K562 (cell line): ENCODE results near the gene TIMM17A. TPM values are rescaled to one million over a fixed set of nuclear protein-coding genes. Genes with fewer than 3 reads are reported as not detected.

Experiments used
- ATAC-seq: fragments of 200-7000 bp; cut with Tn5 transposase; 3 replicates; pipeline ENCODE4 v1.9.1; 2020; ENCODE audit warnings: moderate library complexity
- BruUV-seq: library from RNA; stranded (reverse); fragments of 400-500 nt; replicated peaks from 2 replicates; lab custom pipeline; 2021; lab: Mats Ljungman, UMichigan
- CTCF ChIA-PET: fragments of 300-600 bp; formaldehyde crosslinking; extraction: SDS; loops from one replicate; lab custom pipeline; 2021; ENCODE audit warnings: low intra/inter-chr PET ratio; lab: Yijun Ruan, JAX
- POLR2A ChIA-PET: fragments of 300-600, 350-650 bp; sonication (Branson Sonifier 250); formaldehyde crosslinking; extraction: SDS; loops from one replicate; lab custom pipeline; 2021; ENCODE audit warnings: antibody characterized with exemption, inconsistent platforms; lab: Yijun Ruan, JAX
- DNase-seq, 4 experiments: peaks; one replicate each; pipeline versions ENCODE4 v3.0.0 to v3.0.0-alpha.2; 2011 to 2018; ENCODE audit warnings: low spot score in 3 of 4, mixed read lengths in 3 of 4; ENCODE audit errors: extremely low read depth in 1 of 4
- FAIRE-seq: peaks from 2 replicates; lab custom pipeline; 2011; peaks lifted over from hg19 to GRCh38; lab: Jason Lieb, UNC
- H2AFZ ChIP-seq: 2 replicates; pipeline ENCODE4 v1.6.0; 2011; ENCODE audit warnings: low read depth, low read length, control low read depth, inconsistent platforms
- H3K27ac ChIP-seq: fragments of 200-600 bp; 3 replicates; pipeline ENCODE4 v1.8.0; 2011; ENCODE audit warnings: low read depth, mild to moderate bottlenecking, control low read depth, inconsistent platforms, low read length, moderate library complexity, mixed read lengths; ENCODE audit errors: extremely low read depth
- H3K27me3 ChIP-seq, 2 experiments: fragments of 300-600 bp in 1 of 2; 2 replicates in 1 of 2; 3 replicates in 1 of 2; pipeline versions ENCODE4 v1.6.0 to v1.8.0; 2011; ENCODE audit warnings: inconsistent platforms in 2 of 2, low read length in 2 of 2, mild to moderate bottlenecking in 1 of 2, mixed read lengths in 1 of 2, moderate library complexity in 1 of 2; ENCODE audit not compliant: control insufficient read depth in 2 of 2, insufficient read depth in 2 of 2
- H3K36me3 ChIP-seq: fragments of 300-600 bp; 3 replicates; pipeline ENCODE4 v1.8.0; 2011; ENCODE audit warnings: mild to moderate bottlenecking, low read length, inconsistent platforms; ENCODE audit not compliant: control insufficient read depth, insufficient read depth
- H3K4me1 ChIP-seq, 2 experiments: fragments of 200-600 bp in 1 of 2; replicated peaks in 1 of 2; 2 replicates in 1 of 2; 3 replicates in 1 of 2; pipeline versions ENCODE4 v1.5.1 to v1.8.0; 2011; ENCODE audit warnings: inconsistent platforms in 2 of 2, low read length in 2 of 2, mild to moderate bottlenecking in 1 of 2, mixed read lengths in 1 of 2, moderate library complexity in 1 of 2; ENCODE audit not compliant: control insufficient read depth in 2 of 2, insufficient read depth in 2 of 2
- H3K4me2 ChIP-seq: 2 replicates; pipeline ENCODE4 v1.6.1; 2011; ENCODE audit warnings: low read length, control low read depth, inconsistent platforms, mixed read lengths; ENCODE audit not compliant: insufficient read depth
- H3K4me3 ChIP-seq: fragments of 200-600 bp; sonication (generic), shearing (Covaris generic); 2 replicates; pipeline ENCODE4 v1.5.1; 2016; ENCODE audit warnings: control low read depth, inconsistent platforms
- H3K79me2 ChIP-seq: fragments of 200-600 bp; 3 replicates; pipeline ENCODE4 v1.8.0; 2011; ENCODE audit warnings: low read length, inconsistent platforms; ENCODE audit not compliant: control insufficient read depth, insufficient read depth
- H3K9ac ChIP-seq, 2 experiments: 2 replicates each; pipeline versions ENCODE4 v1.6.0 to v1.6.1; 2011; ENCODE audit warnings: low read depth in 2 of 2, low read length in 2 of 2, control low read depth in 1 of 2, inconsistent platforms in 1 of 2, mild to moderate bottlenecking in 1 of 2, mixed read lengths in 1 of 2; ENCODE audit not compliant: insufficient read depth in 1 of 2
- H3K9me1 ChIP-seq: one replicate; pipeline ENCODE4 v1.6.0; 2011; ENCODE audit warnings: inconsistent platforms, mild to moderate bottlenecking, low read length, moderate library complexity; ENCODE audit not compliant: control insufficient read depth, insufficient read depth
- H3K9me3 ChIP-seq: replicated peaks from 2 replicates; pipeline ENCODE4 v1.5.1; 2011; ENCODE audit warnings: low read depth, low read length, inconsistent platforms; ENCODE audit not compliant: control insufficient read depth, insufficient read depth
- H4K20me1 ChIP-seq: replicated peaks from 2 replicates; pipeline ENCODE4 v1.6.1; 2011; ENCODE audit warnings: low read length, inconsistent platforms, mixed read lengths; ENCODE audit not compliant: control insufficient read depth, insufficient read depth
- ESRRA ChIP-seq: fragments of 450-650 bp; IDR thresholded peaks from 2 replicates; pipeline ENCODE4 v1.6.1; 2014; ENCODE audit warnings: low read depth, mild to moderate bottlenecking, moderate library complexity, borderline replicate concordance
- ZFX ChIP-seq: sonication (generic); formaldehyde crosslinking; IDR thresholded peaks from 2 replicates; pipeline ENCODE4 v1.8.0; 2022; ENCODE audit warnings: mild to moderate bottlenecking, missing genetic modification reagents, moderate library complexity
- WGBS: fragments of 100-300 bp; shearing (Covaris generic); methylation state at CpG from one replicate; pipeline ENCODE4 v1.1.6; 2016; ENCODE audit warnings: low coverage, mixed read lengths; ENCODE audit not compliant: insufficient coverage; ENCODE audit errors: missing lambda C conversion rate; 5-methylcytosine and 5-hydroxymethylcytosine counted together
- in situ Hi-C: fragments of 300-500 bp; cut with MboI; formaldehyde crosslinking; loops from 4 replicates; pipeline ENCODE4 v1.15.0; 2018; ENCODE audit warnings: inconsistent platforms, mixed read lengths
- intact Hi-C: fragments of 100-400 bp; cut with micrococcal nuclease; formaldehyde crosslinking; loops from 2 replicates; pipeline ENCODE4 v1.14.2; 2022
- polyA plus RNA-seq, 8 experiments: library from polyadenylated mRNA; depleted of rRNA in 4 of 8; stranded (reverse) in 5 of 8; unstranded in 3 of 8; fragments of >200 nt; fragmentation: Nextera tagmentation in 2 of 8; fragmentation: Illumina TruSeq in 1 of 8; extraction: Ambion mirVana in 2 of 8; extraction: Trizol in 1 of 8; gene quantifications; 2 replicates each; pipeline versions ENCODE4 v1.2.1 to v1.2.3, GENCODE V29; 2011 to 2014; ENCODE audit warnings: inconsistent platforms in 1 of 8, missing spikeins in 1 of 8
- total RNA-seq, 7 experiments: library from RNA; depleted of rRNA in 6 of 7; stranded (reverse); fragments of >200 nt in 6 of 7; fragmentation: Illumina TruSeq in 2 of 7; extraction: Trizol in 2 of 7; gene quantifications; 2 replicates each; pipeline versions ENCODE4 v1.2.1 to v1.2.3, GENCODE V29; 2011 to 2021; ENCODE audit warnings: low replicate concordance in 1 of 7

Gene TIMM17A
- total and polyA plus RNA-seq, 9 of the 15 experiments (the other 6 are each of a cell fraction or from before 2014, with no cell fraction given), result 116 to 744 (median 180) TPM

GRCh38 chr1:202016022-202016810 is 60.9 kb downstream of the TIMM17A start:
- H3K9me1 ChIP-seq, result no peaks in the 10 kb centered on the region
- no peak overlapping the region for H3K9ac ChIP-seq
- H4K20me1 ChIP-seq, result 0 out of 2 replicates have a peak, but pooled peaks cover 4% of the 10 kb centered on the region
- in situ Hi-C loops, result no loop called here
- WGBS, result 65% methylated on average over 9 of the region's 9 CpGs
- ChIA-PET POLR2A (interaction anchor here (0.5 to 2.6 kb wide), 4 partner anchors 10 to 26 kb away, joined by 3 to 7 read pairs (median 4); no protein-coding TSS in a partner anchor), CTCF (interaction anchor here (1.2 kb wide), 1 partner anchor 102 kb away, joined by 3 read pairs; no protein-coding TSS in a partner anchor)
- H3K27ac ChIP-seq, result no peak overlapping the region
- no peaks in the 10 kb centered on the region for H3K36me3 ChIP-seq
- peak; percentile 85 for TF ChIP-seq ESRRA
- no peak for TF ChIP-seq ZFX
- ATAC-seq (no peak), FAIRE-seq (peak; percentile 61), DNase-seq (no peak)
- H3K4me2 ChIP-seq, result no peak overlapping the region
- H3K9me3 ChIP-seq, result no peaks in the 10 kb centered on the region
- no peaks in the 10 kb centered on the region for H3K79me2 ChIP-seq
- H3K4me3 ChIP-seq, result no peak overlapping the region
- H3K4me1 ChIP-seq, result peaks cover 22 to 47% of the 10 kb centered on the region in 2 experiments
- no TSS peak for BruUV-seq
- H3K27me3 ChIP-seq, result peaks cover 0 to 9% of the 10 kb centered on the region in 2 experiments; a peak in 1 of 5 replicates
- no peak overlapping the region for H2AFZ ChIP-seq
- intact Hi-C loops, result no loop called here
